ENCODE results near the gene KDR. TPM values are rescaled to one million over a fixed set of nuclear protein-coding genes. Genes with fewer than 3 reads are reported as not detected.

KDR gene
- total RNA-seq: 10 to 100 TPM in 2 of 4 donors, 1 to 10 TPM in 2; 7.4 to 14.8 (median 10.6) TPM

GRCh38 chr4:55125087-55125721, at the start of gene KDR:
Gene KDR (minus strand): TSS chr4:55125595. CDS start chr4:55125293, 302 bp downstream.
- peak; percentile 13 to 22 for DNase-seq

DNA sequence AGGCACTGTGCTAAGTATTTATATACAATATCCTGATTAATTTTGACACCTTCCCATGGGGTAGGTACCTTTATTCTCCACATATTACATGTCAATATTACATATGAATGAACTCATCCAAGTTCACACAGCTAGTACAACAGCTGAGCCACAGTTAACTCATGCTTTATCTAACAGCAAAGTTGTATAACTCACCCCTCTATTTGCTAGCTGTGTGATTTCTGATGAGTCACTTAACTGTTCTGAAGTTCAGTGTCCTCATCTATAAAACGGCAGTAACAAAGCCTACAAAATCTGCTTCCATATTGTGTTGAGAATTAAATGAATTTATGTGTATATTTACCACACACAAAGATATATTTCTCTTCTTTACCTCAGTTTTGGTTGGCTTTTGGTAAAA, 48.2 kb upstream of the KDR start:
- intact Hi-C loops (cut with DNase I; ENCODE audit: low total_unique reads) (no loop called here), in situ Hi-C loops (cut with MboI; ENCODE audit: low sequenced_read_pairs in 4 of 4) (no loop called here)
- no peaks in the 10 kb centered on the region for H3K27me3 ChIP-seq
- H3K4me3 ChIP-seq: no peak overlapping the region
- DNase-seq: no peak
- TF ChIP-seq, protein P1, sequence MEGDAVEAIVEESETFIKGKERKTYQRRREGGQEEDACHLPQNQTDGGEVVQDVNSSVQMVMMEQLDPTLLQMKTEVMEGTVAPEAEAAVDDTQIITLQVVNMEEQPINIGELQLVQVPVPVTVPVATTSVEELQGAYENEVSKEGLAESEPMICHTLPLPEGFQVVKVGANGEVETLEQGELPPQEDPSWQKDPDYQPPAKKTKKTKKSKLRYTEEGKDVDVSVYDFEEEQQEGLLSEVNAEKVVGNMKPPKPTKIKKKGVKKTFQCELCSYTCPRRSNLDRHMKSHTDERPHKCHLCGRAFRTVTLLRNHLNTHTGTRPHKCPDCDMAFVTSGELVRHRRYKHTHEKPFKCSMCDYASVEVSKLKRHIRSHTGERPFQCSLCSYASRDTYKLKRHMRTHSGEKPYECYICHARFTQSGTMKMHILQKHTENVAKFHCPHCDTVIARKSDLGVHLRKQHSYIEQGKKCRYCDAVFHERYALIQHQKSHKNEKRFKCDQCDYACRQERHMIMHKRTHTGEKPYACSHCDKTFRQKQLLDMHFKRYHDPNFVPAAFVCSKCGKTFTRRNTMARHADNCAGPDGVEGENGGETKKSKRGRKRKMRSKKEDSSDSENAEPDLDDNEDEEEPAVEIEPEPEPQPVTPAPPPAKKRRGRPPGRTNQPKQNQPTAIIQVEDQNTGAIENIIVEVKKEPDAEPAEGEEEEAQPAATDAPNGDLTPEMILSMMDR (IDR thresholded peaks at IDR 0.05 in 4 of 5, conservative IDR thresholded peaks at IDR 0.05 in 1 of 5): no peak
- no peak for TF ChIP-seq POLR2A (IDR thresholded peaks at IDR 0.05)
- no peaks in the 10 kb centered on the region for H3K36me3 ChIP-seq
- H3K9me3 ChIP-seq: no peaks in the 10 kb centered on the region
- no peak for ATAC-seq
- H3K4me1 ChIP-seq: peaks cover 0 to 3% of the 10 kb centered on the region in 2 donors
- H3K27ac ChIP-seq: peak overlapping the region in 3 of 4 donors; percentile 48 to 69 (median 61)

More at GRCh38 chr4:55125087-55125721, at the start of gene KDR:
- H3K36me3 ChIP-seq: no peaks in the 10 kb centered on the region
- H3K4me1 ChIP-seq: no peaks in the 10 kb centered on the region
- H3K9me3 ChIP-seq: no peaks in the 10 kb centered on the region
- intact Hi-C loops (cut with DNase I; ENCODE audit: low total_unique reads) (no loop called here), in situ Hi-C loops (cut with MboI; ENCODE audit: low sequenced_read_pairs in 4 of 4) (no loop called here)
- H3K4me3 ChIP-seq: peak within 1 kb of the TSS; percentile 53 to 66 (median 62)
- ATAC-seq: peak; percentile 39 to 64
- TF ChIP-seq, protein P1 (IDR thresholded peaks at IDR 0.05 in 4 of 5, conservative IDR thresholded peaks at IDR 0.05 in 1 of 5): no peak
- peak; percentile 48 to 70 for TF ChIP-seq POLR2A (IDR thresholded peaks at IDR 0.05)
- peaks cover 0 to 10% (median 4%) of the 10 kb centered on the region in 3 donors for H3K27me3 ChIP-seq
- peak within 1 kb of the TSS; percentile 25 to 68 (median 54) for H3K27ac ChIP-seq

DNA sequence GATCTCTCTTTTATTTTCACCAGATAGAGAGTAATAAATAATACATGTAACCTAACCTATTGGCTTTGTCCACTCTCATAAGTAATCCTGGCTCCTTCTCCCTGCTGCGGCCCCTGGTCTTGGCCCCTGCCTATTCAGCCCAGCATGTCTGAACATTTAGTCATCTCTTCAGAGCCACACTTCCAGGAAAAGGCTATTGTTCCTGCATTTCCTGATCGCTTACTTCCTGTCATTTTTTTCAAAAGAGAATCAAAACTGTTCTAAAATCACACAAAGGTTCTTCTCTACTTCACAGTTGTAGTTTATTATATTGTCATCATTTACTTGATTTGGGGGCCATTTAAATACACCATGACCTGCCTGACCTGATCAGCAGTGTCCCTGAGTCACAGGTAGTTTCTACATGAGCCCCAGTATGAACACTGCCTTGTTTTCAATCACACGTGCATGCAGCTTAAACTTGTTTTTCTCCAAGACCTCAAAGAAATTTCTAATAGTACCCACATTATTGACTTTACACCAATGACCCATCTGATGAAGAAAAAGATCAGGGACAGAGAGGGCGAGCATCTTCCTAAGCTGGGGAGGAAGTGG, 47.4 kb upstream of the KDR start:
- peak overlapping the region; percentile 23 to 69 (median 57) for H3K27ac ChIP-seq
- no peaks in the 10 kb centered on the region for H3K9me3 ChIP-seq
- TF ChIP-seq, protein P1 (IDR thresholded peaks at IDR 0.05 in 4 of 5, conservative IDR thresholded peaks at IDR 0.05 in 1 of 5): no peak
- no peak for TF ChIP-seq POLR2A (IDR thresholded peaks at IDR 0.05)
- H3K4me1 ChIP-seq: peaks cover 0 to 3% of the 10 kb centered on the region in 2 donors
- DNase-seq: no peak
- peak; percentile 27 to 42 for ATAC-seq
- no peaks in the 10 kb centered on the region for H3K36me3 ChIP-seq
- in situ Hi-C loops (cut with MboI; ENCODE audit: low sequenced_read_pairs in 4 of 4) (no loop called here), intact Hi-C loops (cut with DNase I; ENCODE audit: low total_unique reads) (no loop called here)
- H3K4me3 ChIP-seq: no peak overlapping the region
- H3K27me3 ChIP-seq: no peaks in the 10 kb centered on the region

- H3K27me3 ChIP-seq: no peaks in the 10 kb centered on the region
- in situ Hi-C loops (cut with MboI; ENCODE audit: low sequenced_read_pairs in 4 of 4): no loop called here
- H3K27ac ChIP-seq: no peak overlapping the region
- peaks cover 0 to 3% of the 10 kb centered on the region in 2 donors for H3K4me1 ChIP-seq
- DNase-seq (no peak), ATAC-seq (no peak)
- no peaks in the 10 kb centered on the region for H3K9me3 ChIP-seq
- TF ChIP-seq POLR2A (IDR thresholded peaks at IDR 0.05): no peak
- TF ChIP-seq, protein P1 (IDR thresholded peaks at IDR 0.05 in 4 of 5, conservative IDR thresholded peaks at IDR 0.05 in 1 of 5): no peak
- intact Hi-C loops (cut with DNase I; ENCODE audit: low total_unique reads): no loop called here
- H3K4me3 ChIP-seq: no peak overlapping the region
- H3K36me3 ChIP-seq: no peaks in the 10 kb centered on the region
These were observed 45.1 kb upstream of the KDR start for GRCh38 chr4:55170462-55170861.

Data from gastrocnemius medialis (tissue), 4 donors.